HEK293 (cell line): ENCODE results near the gene MUSTN1.

Experiments used
- CTCF ChIA-PET: fragments of 350-600 bp; formaldehyde crosslinking; extraction: SDS; loops from one replicate; lab custom pipeline; 2021; ENCODE audit warnings: antibody characterized with exemption; lab: Yijun Ruan, JAX
- POLR2A ChIA-PET: fragments of 300-600 bp; formaldehyde crosslinking; extraction: SDS; loops from one replicate; lab custom pipeline; 2020; ENCODE audit warnings: antibody characterized with exemption, inconsistent platforms; lab: Yijun Ruan, JAX
- H3K27ac ChIP-seq: fragments of 200-500 bp; sonication (Bioruptor generic); 2 replicates; pipeline ENCODE4 v1.5.1; 2014; ENCODE audit warnings: low read depth, low read length, control low read depth, inconsistent platforms; ENCODE audit errors: extremely low read depth
- H3K36me3 ChIP-seq, 2 experiments: fragments of 200-500 bp in 1 of 2; sonication (Bioruptor generic) in 1 of 2; 1 replicate in 1 of 2; 2 replicates in 1 of 2; pipeline ENCODE4 v1.5.1; 2014 to 2017; ENCODE audit warnings: inconsistent platforms in 2 of 2, low read length in 2 of 2; ENCODE audit not compliant: control insufficient read depth in 2 of 2, insufficient read depth in 1 of 2
- H3K4me1 ChIP-seq: fragments of 200-500 bp; sonication (Bioruptor generic); 2 replicates; pipeline ENCODE4 v1.5.1; 2014; ENCODE audit warnings: mild to moderate bottlenecking, low read length, inconsistent platforms; ENCODE audit not compliant: control insufficient read depth, insufficient read depth
- H3K4me3 ChIP-seq: 2 replicates; pipeline ENCODE4 v1.5.1; 2011; ENCODE audit warnings: low read depth, mild to moderate bottlenecking, control low read depth, low read length, moderate library complexity
- H3K9me3 ChIP-seq: fragments of 200-500 bp; sonication (Bioruptor generic); 2 replicates; pipeline ENCODE4 v1.5.1; 2014; ENCODE audit warnings: low read depth, low read length, inconsistent platforms; ENCODE audit not compliant: control insufficient read depth, insufficient read depth
- GFI1B ChIP-seq: fragments of 450-650 bp; formaldehyde crosslinking; IDR thresholded peaks from 2 replicates; pipeline ENCODE4 v1.5.1; 2016; ENCODE audit warnings: missing biosample characterization, missing genetic modification characterization
- GLI4 ChIP-seq: fragments of 450-650 bp; formaldehyde crosslinking; IDR thresholded peaks from 2 replicates; pipeline ENCODE4 v1.5.1; 2016; ENCODE audit warnings: missing biosample characterization, missing genetic modification characterization
- GLIS2 ChIP-seq: fragments of 450-650 bp; formaldehyde crosslinking; IDR thresholded peaks from 2 replicates; pipeline ENCODE4 v1.5.1; 2016; ENCODE audit warnings: missing biosample characterization, missing genetic modification characterization
- HOXD13 ChIP-seq: sonication (generic); formaldehyde crosslinking; IDR thresholded peaks from 2 replicates; pipeline ENCODE4 v1.8.0; 2022; ENCODE audit warnings: missing genetic modification reagents, borderline replicate concordance
- SP3 ChIP-seq: fragments of 450-650 bp; formaldehyde crosslinking; IDR thresholded peaks from 2 replicates; pipeline ENCODE4 v1.5.1; 2016; ENCODE audit warnings: missing biosample characterization, missing genetic modification characterization
- WT1 ChIP-seq: fragments of 450-650 bp; formaldehyde crosslinking; IDR thresholded peaks from 2 replicates; pipeline ENCODE4 v1.5.1; 2016; ENCODE audit warnings: missing biosample characterization, missing genetic modification characterization
- ZBTB6 ChIP-seq: fragments of 450-650 bp; formaldehyde crosslinking; IDR thresholded peaks from 2 replicates; pipeline ENCODE4 v1.5.1; 2017; ENCODE audit warnings: missing biosample characterization, missing genetic modification characterization
- ZBTB7A ChIP-seq: fragments of 450-650 bp; formaldehyde crosslinking; IDR thresholded peaks from 2 replicates; pipeline ENCODE4 v1.5.1; 2016; ENCODE audit warnings: low read depth, missing biosample characterization, missing genetic modification characterization
- ZNF10 ChIP-seq: fragments of 450-650 bp; formaldehyde crosslinking; IDR thresholded peaks from 2 replicates; pipeline ENCODE4 v1.5.1; 2017; ENCODE audit warnings: missing biosample characterization, missing genetic modification characterization
- ZNF121 ChIP-seq: fragments of 450-650 bp; formaldehyde crosslinking; IDR thresholded peaks from 2 replicates; pipeline ENCODE4 v1.5.1; 2016; ENCODE audit warnings: missing biosample characterization, missing genetic modification characterization
- ZNF132 ChIP-seq: fragments of 450-650 bp; formaldehyde crosslinking; IDR thresholded peaks from 2 replicates; pipeline ENCODE4 v1.5.1; 2017; ENCODE audit warnings: missing biosample characterization, missing genetic modification characterization, borderline replicate concordance
- ZNF174 ChIP-seq: fragments of 450-650 bp; formaldehyde crosslinking; IDR thresholded peaks from 2 replicates; pipeline ENCODE4 v1.5.0; 2017; ENCODE audit warnings: missing biosample characterization, mild to moderate bottlenecking, missing genetic modification characterization
- ZNF19 ChIP-seq: fragments of 450-650 bp; formaldehyde crosslinking; IDR thresholded peaks from 2 replicates; pipeline ENCODE4; 2016; ENCODE audit warnings: missing biosample characterization, missing genetic modification characterization, low read depth
- ZNF2 ChIP-seq: fragments of 450-650 bp; formaldehyde crosslinking; IDR thresholded peaks from 2 replicates; pipeline ENCODE4 v1.5.1; 2016; ENCODE audit warnings: missing biosample characterization, missing genetic modification characterization
- ZNF266 ChIP-seq: fragments of 450-650 bp; formaldehyde crosslinking; IDR thresholded peaks from 2 replicates; pipeline ENCODE4 v1.5.1; 2016; ENCODE audit warnings: missing biosample characterization, missing genetic modification characterization, low read depth
- ZNF366 ChIP-seq: fragments of 450-650 bp; formaldehyde crosslinking; conservative IDR thresholded peaks from 2 replicates; pipeline ENCODE4 v1.5.1; 2016; ENCODE audit warnings: missing biosample characterization, missing genetic modification characterization
- ZNF514 ChIP-seq: fragments of 450-650 bp; formaldehyde crosslinking; IDR thresholded peaks from 2 replicates; pipeline ENCODE4 v1.5.1; 2016; ENCODE audit warnings: missing biosample characterization, missing genetic modification characterization
- ZNF580 ChIP-seq: fragments of 450-650 bp; formaldehyde crosslinking; IDR thresholded peaks from 2 replicates; pipeline ENCODE4 v1.5.1; 2016; ENCODE audit warnings: missing biosample characterization, missing genetic modification characterization
- ZNF624 ChIP-seq: fragments of 450-650 bp; formaldehyde crosslinking; IDR thresholded peaks from 2 replicates; pipeline ENCODE4 v1.5.1; 2017; ENCODE audit warnings: missing biosample characterization, missing genetic modification characterization
- ZNF658 ChIP-seq: fragments of 450-650 bp; formaldehyde crosslinking; IDR thresholded peaks from 2 replicates; pipeline ENCODE4; 2016; ENCODE audit warnings: missing biosample characterization, missing genetic modification characterization
- ZNF660 ChIP-seq: fragments of 450-650 bp; IDR thresholded peaks from 2 replicates; pipeline ENCODE4 v1.5.1; 2018; ENCODE audit warnings: missing biosample characterization, mild to moderate bottlenecking, missing genetic modification characterization
- ZNF707 ChIP-seq: fragments of 450-650 bp; formaldehyde crosslinking; IDR thresholded peaks from 2 replicates; pipeline ENCODE4 v1.5.1; 2016; ENCODE audit warnings: missing biosample characterization, missing genetic modification characterization
- ZNF785 ChIP-seq: fragments of 450-650 bp; formaldehyde crosslinking; IDR thresholded peaks from 2 replicates; pipeline ENCODE4 v1.5.1; 2016; ENCODE audit warnings: missing biosample characterization, missing genetic modification characterization
- ZSCAN23 ChIP-seq: fragments of 450-650 bp; formaldehyde crosslinking; IDR thresholded peaks from 2 replicates; pipeline ENCODE4 v1.5.1; 2016; ENCODE audit warnings: missing biosample characterization, missing genetic modification characterization
- TF ChIP-seq, protein P1 (sequence below): fragments of 450-650 bp; formaldehyde crosslinking; IDR thresholded peaks from 2 replicates; pipeline ENCODE4 v1.5.1; 2016; ENCODE audit warnings: missing biosample characterization, missing genetic modification characterization

The MUSTN1 gene

GRCh38 chr3:52816654-52817053 lies 18.2 kb downstream of the MUSTN1 start:
- Histone ChIP-seq H3K36me3 (no peaks in the 10 kb centered on the region), H3K4me1 (no peaks in the 10 kb centered on the region), H3K4me3 (no peak overlapping the region), H3K9me3 (no peaks in the 10 kb centered on the region), H3K27ac (no peak overlapping the region)
- ChIA-PET CTCF (interaction anchor here (0.6 to 2.3 kb wide), 2 partner anchors 16 to 18 kb away, joined by 3 to 9 read pairs; no protein-coding TSS in a partner anchor), POLR2A (no interaction called here)
- TF ChIP-seq ZNF132 (tag by site-specific recombination) (no peak), GFI1B (tag by site-specific recombination) (no peak), HOXD13 (CRISPR knock-in tag) (no peak), ZNF366 (no peak), ZBTB7A (no peak), ZNF660 (tag by site-specific recombination) (no peak), ZNF707 (tag by site-specific recombination) (no peak), ZNF658 (no peak), SP3 (tag by site-specific recombination) (no peak), ZNF266 (tag by site-specific recombination) (no peak), GLIS2 (tag by site-specific recombination) (no peak), ZNF10 (tag by site-specific recombination) (no peak), WT1 (no peak)

DNA sequence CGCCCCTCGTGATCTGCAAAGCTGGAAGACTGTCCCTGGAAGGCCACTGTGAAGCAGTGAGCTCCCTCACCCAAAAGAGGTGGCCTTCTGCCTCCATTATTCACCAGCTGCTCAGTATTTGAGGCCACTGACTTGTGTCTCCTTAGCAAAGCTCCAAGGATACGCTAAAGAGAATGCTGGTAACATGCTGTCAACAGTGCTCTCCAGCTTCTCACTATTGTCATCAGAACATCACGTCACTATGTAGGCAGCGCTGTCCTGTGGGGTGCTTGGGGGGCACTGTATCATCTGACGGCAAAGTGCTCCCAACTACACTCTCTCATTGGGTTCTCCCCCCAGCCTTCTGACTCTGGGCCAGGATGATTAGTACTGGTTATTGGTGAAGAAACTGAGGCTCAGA lies 18.6 kb downstream of the MUSTN1 start:
- Histone ChIP-seq H3K27ac (no peak overlapping the region), H3K9me3 (no peaks in the 10 kb centered on the region), H3K36me3 (no peaks in the 10 kb centered on the region), H3K4me3 (no peak overlapping the region), H3K4me1 (no peaks in the 10 kb centered on the region)
- TF ChIP-seq ZNF19 (tag by site-specific recombination) (no peak), ZNF121 (no peak), ZNF2 (tag by site-specific recombination) (no peak), ZNF785 (no peak), ZSCAN23 (no peak), ZNF174 (tag by site-specific recombination) (no peak), ZNF624 (tag by site-specific recombination) (no peak), GLI4 (tag by site-specific recombination) (no peak), ZNF580 (tag by site-specific recombination) (no peak), ZNF514 (tag by site-specific recombination) (no peak), ZBTB6 (no peak)
- TF ChIP-seq, protein P1, sequence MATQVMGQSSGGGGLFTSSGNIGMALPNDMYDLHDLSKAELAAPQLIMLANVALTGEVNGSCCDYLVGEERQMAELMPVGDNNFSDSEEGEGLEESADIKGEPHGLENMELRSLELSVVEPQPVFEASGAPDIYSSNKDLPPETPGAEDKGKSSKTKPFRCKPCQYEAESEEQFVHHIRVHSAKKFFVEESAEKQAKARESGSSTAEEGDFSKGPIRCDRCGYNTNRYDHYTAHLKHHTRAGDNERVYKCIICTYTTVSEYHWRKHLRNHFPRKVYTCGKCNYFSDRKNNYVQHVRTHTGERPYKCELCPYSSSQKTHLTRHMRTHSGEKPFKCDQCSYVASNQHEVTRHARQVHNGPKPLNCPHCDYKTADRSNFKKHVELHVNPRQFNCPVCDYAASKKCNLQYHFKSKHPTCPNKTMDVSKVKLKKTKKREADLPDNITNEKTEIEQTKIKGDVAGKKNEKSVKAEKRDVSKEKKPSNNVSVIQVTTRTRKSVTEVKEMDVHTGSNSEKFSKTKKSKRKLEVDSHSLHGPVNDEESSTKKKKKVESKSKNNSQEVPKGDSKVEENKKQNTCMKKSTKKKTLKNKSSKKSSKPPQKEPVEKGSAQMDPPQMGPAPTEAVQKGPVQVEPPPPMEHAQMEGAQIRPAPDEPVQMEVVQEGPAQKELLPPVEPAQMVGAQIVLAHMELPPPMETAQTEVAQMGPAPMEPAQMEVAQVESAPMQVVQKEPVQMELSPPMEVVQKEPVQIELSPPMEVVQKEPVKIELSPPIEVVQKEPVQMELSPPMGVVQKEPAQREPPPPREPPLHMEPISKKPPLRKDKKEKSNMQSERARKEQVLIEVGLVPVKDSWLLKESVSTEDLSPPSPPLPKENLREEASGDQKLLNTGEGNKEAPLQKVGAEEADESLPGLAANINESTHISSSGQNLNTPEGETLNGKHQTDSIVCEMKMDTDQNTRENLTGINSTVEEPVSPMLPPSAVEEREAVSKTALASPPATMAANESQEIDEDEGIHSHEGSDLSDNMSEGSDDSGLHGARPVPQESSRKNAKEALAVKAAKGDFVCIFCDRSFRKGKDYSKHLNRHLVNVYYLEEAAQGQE (tag by site-specific recombination) = no peak
- ChIA-PET POLR2A (no interaction called here), CTCF (interaction anchor here (0.7 to 2.3 kb wide), 2 partner anchors 18 to 25 kb away, joined by 3 to 9 read pairs; no protein-coding TSS in a partner anchor)
